Aorta (tissue), 5 donors: ENCODE data around the gene ALOX5AP. TPM values are rescaled to one million over a fixed set of nuclear protein-coding genes. Genes with fewer than 3 reads are reported as not detected.
A peak's percentile ranks its signal among the peaks of the same experiment; 100 is the strongest.

Experiments used
- ATAC-seq: fragments of 200-7000 bp; cut with Tn5 transposase; one replicate; pipeline ENCODE4 v1.9.1; 2022; ENCODE audit warnings: moderate library complexity; ENCODE audit not compliant: low FRiP score
- DNase-seq, 2 donors: peaks; one replicate each; pipeline ENCODE4 v3.0.0-alpha.2; 2020
- H3K27ac ChIP-seq, 2 donors: one replicate each; pipeline ENCODE4 v1.5.1; 2013; ENCODE audit warnings: low read length in 2 of 2, mild to moderate bottlenecking in 2 of 2, moderate library complexity in 2 of 2, control low read depth in 1 of 2, inconsistent platforms in 1 of 2, low read depth in 1 of 2
- H3K27me3 ChIP-seq, 2 donors: one replicate each; pipeline ENCODE4 v1.6.1; 2013; ENCODE audit warnings: control low read depth in 1 of 2, low read length in 1 of 2, mild to moderate bottlenecking in 1 of 2, moderate library complexity in 1 of 2; ENCODE audit not compliant: insufficient read depth in 2 of 2, control insufficient read depth in 1 of 2
- H3K36me3 ChIP-seq, 2 donors: one replicate each; pipeline ENCODE4 v1.6.1; 2013; ENCODE audit warnings: control low read depth in 1 of 2, low read length in 1 of 2, mild to moderate bottlenecking in 1 of 2; ENCODE audit not compliant: insufficient read depth in 2 of 2, control insufficient read depth in 1 of 2
- H3K4me1 ChIP-seq, 2 donors: one replicate each; pipeline ENCODE4 v1.6.1; 2013; ENCODE audit warnings: low read length in 2 of 2, control low read depth in 1 of 2, mild to moderate bottlenecking in 1 of 2, moderate library complexity in 1 of 2; ENCODE audit not compliant: insufficient read depth in 2 of 2, control insufficient read depth in 1 of 2
- H3K4me3 ChIP-seq, 2 donors: one replicate each; pipeline ENCODE4 v1.5.1; 2013; ENCODE audit warnings: low read length in 2 of 2, control low read depth in 1 of 2, mild to moderate bottlenecking in 1 of 2
- H3K9me3 ChIP-seq: one replicate; pipeline ENCODE4 v1.6.1; 2013; ENCODE audit warnings: mild to moderate bottlenecking, low read length; ENCODE audit not compliant: control insufficient read depth
- WGBS, 2 donors: extraction: QIAGEN DNeasy Blood & Tissue Kit; methylation state at CpG; one replicate each; pipeline ENCODE4 v1.1.7; 2013; 5-methylcytosine and 5-hydroxymethylcytosine counted together
- intact Hi-C, 2 donors: fragments of 100-400 bp; cut with DNase I; formaldehyde crosslinking; loops; one replicate each; pipeline versions ENCODE4 v1.14.2 to v1.15.0; 2022
- polyA plus RNA-seq, 2 donors: library from polyadenylated mRNA; stranded (reverse); fragments of 200-250 nt; gene quantifications; one replicate each; pipeline ENCODE4 v1.2.3, GENCODE V29; 2013
- total RNA-seq, 2 donors: library from RNA; stranded (reverse); fragmentation: NEBNext Ultra II Directional; extraction: Animal tissue kit (Norgen Biotek cat#: 25700); gene quantifications; one replicate each; pipeline ENCODE4 v1.2.1, GENCODE V29; 2021
- donor health status: healthy with polysubstance abuse.
- donor health status: Bipolar disorder and iron deficiency.
- donor health status: DM: no; HTN: no; CAD: no.
- donor health status: DM: no; HTN: no; CAD: no.
- donor health status: DM: yes; HTN: yes; CAD: no.

The ALOX5AP gene
- total and polyA plus RNA-seq, 4 donors: 7.1 to 37.7 (median 33.5) TPM

GRCh38 chr13:30711375-30711774 is 24.0 kb upstream of the ALOX5AP start:
- DNase-seq (no peak), ATAC-seq (no peak)
- no peaks in the 10 kb centered on the region for H3K4me1 ChIP-seq
- H3K36me3 ChIP-seq: no peaks in the 10 kb centered on the region
- intact Hi-C loops: no loop called here
- no peaks in the 10 kb centered on the region for H3K9me3 ChIP-seq
- H3K27me3 ChIP-seq: no peaks in the 10 kb centered on the region
- H3K4me3 ChIP-seq: no peak overlapping the region
- 85 to 96% methylated on average over 4 of the region's 4 CpGs for WGBS, 2 donors
- no peak overlapping the region for H3K27ac ChIP-seq

GRCh38 chr13:30711837-30712236 is 23.5 kb upstream of the ALOX5AP start:
- H3K9me3 ChIP-seq: no peaks in the 10 kb centered on the region
- H3K4me1 ChIP-seq: no peaks in the 10 kb centered on the region
- H3K4me3 ChIP-seq: no peak overlapping the region
- H3K27ac ChIP-seq: no peak overlapping the region
- no peak for ATAC-seq
- DNase-seq: no peak
- H3K27me3 ChIP-seq: no peaks in the 10 kb centered on the region
- H3K36me3 ChIP-seq: no peaks in the 10 kb centered on the region
- 96 to 98% methylated on average over 6 of the region's 6 CpGs for WGBS, 2 donors
- intact Hi-C loops: no loop called here

- Histone ChIP-seq H3K9me3 (no peaks in the 10 kb centered on the region), H3K27ac (no peak overlapping the region), H3K4me3 (no peak overlapping the region), H3K27me3 (no peaks in the 10 kb centered on the region), H3K4me1 (no peaks in the 10 kb centered on the region), H3K36me3 (no peaks in the 10 kb centered on the region)
- peak in 1 of 2 donors; percentile 62 for DNase-seq
- ATAC-seq: peak; percentile 67
- WGBS, 2 donors: 71 to 74% methylated on average over 13 of the region's 13 CpGs
- intact Hi-C loops: no loop called here
These were observed 22.5 kb upstream of the ALOX5AP start for GRCh38 chr13:30712536-30713532.

GRCh38 chr13:30714629-30715371 is 20.5 kb upstream of the ALOX5AP start:
- Histone ChIP-seq H3K27me3 (no peaks in the 10 kb centered on the region), H3K9me3 (no peaks in the 10 kb centered on the region), H3K4me1 (no peaks in the 10 kb centered on the region), H3K27ac (no peak overlapping the region), H3K36me3 (no peaks in the 10 kb centered on the region), H3K4me3 (no peak overlapping the region)
- ATAC-seq (no peak), DNase-seq (no peak)
- WGBS, 2 donors: 88 to 93% methylated on average over 10 of the region's 10 CpGs
- intact Hi-C loops: no loop called here

- no peak overlapping the region for H3K4me3 ChIP-seq
- 50 to 65% methylated on average over 4 of the region's 4 CpGs for WGBS, 2 donors
- H3K27me3 ChIP-seq: no peaks in the 10 kb centered on the region
- H3K9me3 ChIP-seq: no peaks in the 10 kb centered on the region
- H3K36me3 ChIP-seq: no peaks in the 10 kb centered on the region
- no peaks in the 10 kb centered on the region for H3K4me1 ChIP-seq
- H3K27ac ChIP-seq: no peak overlapping the region
- intact Hi-C loops: no loop called here
- DNase-seq (no peak), ATAC-seq (no peak)
These were observed 20.0 kb upstream of the ALOX5AP start for GRCh38 chr13:30715372-30715756.

GRCh38 chr13:30715837-30716236 is 19.5 kb upstream of the ALOX5AP start:
- no peak for ATAC-seq
- WGBS, 2 donors: 2 to 6% methylated on average over 4 of the region's 4 CpGs

GRCh38 chr13:30718661-30719524 is 16.4 kb upstream of the ALOX5AP start:
- Histone ChIP-seq H3K4me1 (no peaks in the 10 kb centered on the region), H3K27ac (no peak overlapping the region), H3K4me3 (no peak overlapping the region), H3K27me3 (no peaks in the 10 kb centered on the region), H3K9me3 (no peaks in the 10 kb centered on the region), H3K36me3 (no peaks in the 10 kb centered on the region)
- ATAC-seq: no peak
- intact Hi-C loops: no loop called here
- WGBS, 2 donors: 95% methylated on average over 9 of the region's 9 CpGs
- DNase-seq: no peak

More at GRCh38 chr13:30715837-30716236, 19.5 kb upstream of the ALOX5AP start:
- no peaks in the 10 kb centered on the region for H3K4me1 ChIP-seq
- H3K9me3 ChIP-seq: no peaks in the 10 kb centered on the region
- H3K36me3 ChIP-seq: no peaks in the 10 kb centered on the region
- no peaks in the 10 kb centered on the region for H3K27me3 ChIP-seq
- no peak overlapping the region for H3K27ac ChIP-seq
- H3K4me3 ChIP-seq: no peak overlapping the region
- no peak for DNase-seq
- intact Hi-C loops: no loop called here

GRCh38 chr13:30719525-30719914 is 15.8 kb upstream of the ALOX5AP start:
- Histone ChIP-seq H3K27me3 (no peaks in the 10 kb centered on the region), H3K36me3 (no peaks in the 10 kb centered on the region), H3K4me3 (no peak overlapping the region), H3K4me1 (no peaks in the 10 kb centered on the region), H3K9me3 (no peaks in the 10 kb centered on the region), H3K27ac (no peak overlapping the region)
- intact Hi-C loops: no loop called here
- 92% methylated on average over 4 of the region's 4 CpGs for WGBS, 2 donors
- no peak for DNase-seq
- ATAC-seq: no peak
